Gastroesophageal sphincter (tissue), 3 donors: ENCODE measurements around the gene HECTD4.

Experiments used
- POLR2A ChIP-seq, 2 donors: fragments of 450-650 bp; IDR thresholded peaks; one replicate each; pipeline ENCODE4 v1.6.1; 2017; ENCODE audit warnings: antibody characterized with exemption in 2 of 2, mild to moderate bottlenecking in 2 of 2, moderate library complexity in 1 of 2
- POLR2AphosphoS5 ChIP-seq: sonication (generic); formaldehyde crosslinking; IDR thresholded peaks from one replicate; pipeline ENCODE4 v1.6.1; 2017; ENCODE audit warnings: antibody characterized with exemption
- TF ChIP-seq, protein P1 (sequence below), 4 experiments: fragments of 200-600 bp in 2 of 4; fragments of 450-650 bp in 2 of 4; sonication (generic) in 1 of 4; IDR thresholded peaks; one replicate each; pipeline ENCODE4 v1.5.1; 2017 to 2019; ENCODE audit warnings: antibody characterized with exemption in 4 of 4, mild to moderate bottlenecking in 2 of 4, moderate library complexity in 2 of 4

DNA sequence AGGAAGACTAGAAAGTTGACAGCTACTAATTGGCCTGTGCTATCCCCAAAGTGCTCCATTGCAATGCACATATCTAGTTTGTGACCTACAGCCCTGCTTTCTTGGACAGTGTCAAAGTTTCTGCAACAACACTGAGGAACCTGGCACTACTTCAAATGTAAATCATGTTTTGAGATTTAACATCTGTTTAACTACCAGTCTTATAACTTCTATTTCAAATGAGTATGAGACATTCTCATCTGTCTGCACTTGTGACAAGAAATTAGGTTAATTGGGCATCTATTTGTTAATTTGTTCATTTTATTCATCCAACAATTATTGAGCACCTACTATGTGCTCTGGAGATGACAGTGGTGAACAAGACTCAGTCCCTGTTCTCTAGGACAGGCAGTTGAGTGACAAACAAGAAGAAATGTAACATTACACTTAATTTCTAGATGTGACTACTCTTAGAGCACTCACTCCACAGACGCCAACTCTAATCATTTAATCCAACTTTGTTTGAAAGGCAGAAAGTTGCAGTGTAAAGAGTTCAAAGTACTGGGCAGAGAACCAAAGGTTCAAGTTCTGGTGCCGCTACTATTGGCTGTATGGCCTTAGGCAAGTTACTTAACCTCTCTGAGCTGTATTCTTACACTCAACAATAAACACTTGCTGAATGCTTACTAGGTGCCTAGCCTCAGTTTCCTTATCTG is 74.8 kb downstream of the HECTD4 start:
- TF ChIP-seq POLR2A (IDR thresholded peaks at IDR 0.05) (no peak), POLR2AphosphoS5 (no peak)
- TF ChIP-seq, protein P1, sequence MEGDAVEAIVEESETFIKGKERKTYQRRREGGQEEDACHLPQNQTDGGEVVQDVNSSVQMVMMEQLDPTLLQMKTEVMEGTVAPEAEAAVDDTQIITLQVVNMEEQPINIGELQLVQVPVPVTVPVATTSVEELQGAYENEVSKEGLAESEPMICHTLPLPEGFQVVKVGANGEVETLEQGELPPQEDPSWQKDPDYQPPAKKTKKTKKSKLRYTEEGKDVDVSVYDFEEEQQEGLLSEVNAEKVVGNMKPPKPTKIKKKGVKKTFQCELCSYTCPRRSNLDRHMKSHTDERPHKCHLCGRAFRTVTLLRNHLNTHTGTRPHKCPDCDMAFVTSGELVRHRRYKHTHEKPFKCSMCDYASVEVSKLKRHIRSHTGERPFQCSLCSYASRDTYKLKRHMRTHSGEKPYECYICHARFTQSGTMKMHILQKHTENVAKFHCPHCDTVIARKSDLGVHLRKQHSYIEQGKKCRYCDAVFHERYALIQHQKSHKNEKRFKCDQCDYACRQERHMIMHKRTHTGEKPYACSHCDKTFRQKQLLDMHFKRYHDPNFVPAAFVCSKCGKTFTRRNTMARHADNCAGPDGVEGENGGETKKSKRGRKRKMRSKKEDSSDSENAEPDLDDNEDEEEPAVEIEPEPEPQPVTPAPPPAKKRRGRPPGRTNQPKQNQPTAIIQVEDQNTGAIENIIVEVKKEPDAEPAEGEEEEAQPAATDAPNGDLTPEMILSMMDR (IDR thresholded peaks at IDR 0.05): no peak
